GM03348 (cell line): ENCODE results near the gene PGAM5.
A peak's percentile ranks its signal among the peaks of the same experiment; 100 is the strongest.
"Not testable (repeated sequence)": the region's sequence is repeated elsewhere in the genome, so short reads cannot be mapped to it uniquely, and the experiment has no call there.

Experiments used
- DNase-seq: peaks from one replicate; pipeline ENCODE4 v3.0.0; 2012; ENCODE audit warnings: low spot score

PGAM5 gene

GRCh38 chr12:132753670-132754069 lies 43.0 kb downstream of the PGAM5 start:
- DNase-seq = not testable (repeated sequence)

- DNase-seq = no peak
Measured at GRCh38 chr12:132754160-132754932, 43.7 kb downstream of the PGAM5 start.

GRCh38 chr12:132758825-132759224 lies 48.2 kb downstream of the PGAM5 start:
- DNase-seq = not testable (repeated sequence)

GRCh38 chr12:132759359-132759758 lies 48.7 kb downstream of the PGAM5 start:
- no peak for DNase-seq

- peak; percentile 91 for DNase-seq
Measured at GRCh38 chr12:132761032-132761920, 50.6 kb downstream of the PGAM5 start, which contains the start of gene ANKLE2. TSS of gene ANKLE2 (minus strand) at chr12:132761832. CDS start at chr12:132761798, 34 bp downstream.

GRCh38 chr12:132761921-132762583 lies 51.4 kb downstream of the PGAM5 start:
- peak; percentile 99 for DNase-seq

GRCh38 chr12:132764231-132764630 lies 53.6 kb downstream of the PGAM5 start:
- DNase-seq = no peak

- DNase-seq = no peak
Measured at GRCh38 chr12:132765361-132765760, 54.7 kb downstream of the PGAM5 start.

GRCh38 chr12:132766380-132767085 lies 55.9 kb downstream of the PGAM5 start:
- peak; percentile 38 for DNase-seq

GRCh38 chr12:132771126-132771838 lies 60.6 kb downstream of the PGAM5 start:
- peak; percentile 58 for DNase-seq
